Measurements from ENCODE around the gene RBMS1. TPM values are rescaled to one million over a fixed set of nuclear protein-coding genes. Genes with fewer than 3 reads are reported as not detected.

RBMS1 gene
- total RNA-seq, 2 donors from 2014 or later = 108 to 110 TPM

DNA sequence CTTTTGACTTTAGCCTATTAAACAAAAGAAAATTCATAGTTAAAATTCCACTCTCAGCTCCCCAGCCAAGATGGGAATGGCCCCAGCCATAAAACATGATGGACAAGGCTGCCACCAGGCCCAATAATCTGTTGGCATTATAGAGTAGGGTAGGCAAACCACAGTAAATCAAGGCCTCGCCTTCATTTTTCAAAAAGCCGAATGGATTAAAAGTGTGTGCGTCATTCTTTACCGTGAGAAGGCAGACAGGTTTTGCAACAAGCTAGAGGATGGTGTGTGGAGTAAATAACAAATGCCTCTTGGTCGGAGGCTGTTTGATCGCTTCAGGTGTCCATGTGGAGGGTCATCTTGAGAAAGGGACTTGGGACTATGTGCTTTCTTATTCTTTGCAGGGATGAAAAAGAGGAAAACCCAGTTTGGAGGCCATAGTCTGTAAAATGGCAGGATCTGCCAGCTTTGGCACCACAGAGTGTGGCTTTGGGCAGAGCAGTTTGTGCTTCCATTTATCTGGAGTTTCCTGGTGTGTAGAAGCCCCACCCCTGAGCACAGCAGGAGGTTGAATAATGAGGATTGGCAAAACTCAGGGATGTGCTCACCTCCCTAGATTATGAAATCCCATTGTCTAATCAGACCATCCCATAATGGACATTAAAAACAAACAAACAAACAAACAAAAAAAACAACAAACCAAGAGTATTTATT, 236.4 kb downstream of the RBMS1 start:
- H3K4me3 Mint-ChIP-seq = no peak overlapping the region
- ATAC-seq (no peak), DNase-seq (no peak)
- H3K27me3 Mint-ChIP-seq = peaks cover 5% of the 10 kb centered on the region
- no peak overlapping the region for H3K27ac Mint-ChIP-seq
- no peaks in the 10 kb centered on the region for H3K36me3 Mint-ChIP-seq (ENCODE audit: low read depth)
- H3K9me3 ChIP-seq (ENCODE audit: control insufficient read depth, low read length, poor library complexity, severe bottlenecking) = no peaks in the 10 kb centered on the region
- H3K4me1 Mint-ChIP-seq = peaks cover 2% of the 10 kb centered on the region

DNA sequence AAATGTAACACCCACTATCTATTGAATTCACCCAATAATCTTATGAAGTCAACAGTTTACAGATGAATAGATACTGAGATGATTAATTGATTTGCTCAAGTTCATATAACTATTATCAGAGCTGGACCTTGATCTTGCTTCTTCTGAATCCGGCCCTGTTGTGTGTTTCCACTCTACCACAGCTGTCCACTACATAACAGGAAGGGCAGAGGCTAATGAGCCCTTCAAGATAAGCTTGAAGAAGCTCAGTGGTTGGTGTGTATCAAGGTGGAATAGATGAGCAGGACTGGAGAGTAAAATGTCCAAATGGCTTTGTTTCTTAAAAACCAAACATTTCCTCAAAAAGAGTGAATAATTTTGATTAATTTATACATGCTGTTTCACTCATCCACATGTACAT, 237.1 kb downstream of the RBMS1 start:
- no peak overlapping the region for H3K27ac Mint-ChIP-seq
- no peaks in the 10 kb centered on the region for H3K9me3 ChIP-seq (ENCODE audit: control insufficient read depth, low read length, poor library complexity, severe bottlenecking)
- DNase-seq (no peak), ATAC-seq (no peak)
- H3K27me3 Mint-ChIP-seq = peaks cover 5% of the 10 kb centered on the region
- H3K4me1 Mint-ChIP-seq = peaks cover 4% of the 10 kb centered on the region
- no peak overlapping the region for H3K4me3 Mint-ChIP-seq
- H3K36me3 Mint-ChIP-seq (ENCODE audit: low read depth) = no peaks in the 10 kb centered on the region

DNA sequence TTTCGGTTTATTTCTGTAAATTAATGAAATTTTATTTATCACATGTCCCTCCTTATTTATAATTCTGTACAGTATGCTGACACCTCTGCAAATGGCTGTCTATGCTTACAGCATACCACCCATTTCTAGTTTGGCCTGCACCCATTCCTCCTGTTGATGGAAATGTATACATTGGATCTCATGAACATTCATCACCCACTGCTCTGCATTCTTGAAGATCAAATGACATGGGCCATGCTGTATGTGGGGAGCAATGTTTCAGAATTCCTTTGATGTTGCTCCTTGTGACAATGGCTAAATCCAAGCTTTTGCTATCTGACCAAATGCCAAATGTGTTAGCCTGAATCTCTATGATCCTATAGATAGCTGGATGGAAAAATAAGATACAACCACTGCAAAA, 238.2 kb downstream of the RBMS1 start:
- ATAC-seq (no peak), DNase-seq (no peak)
- H3K9me3 ChIP-seq (ENCODE audit: control insufficient read depth, low read length, poor library complexity, severe bottlenecking) = no peaks in the 10 kb centered on the region
- no peaks in the 10 kb centered on the region for H3K36me3 Mint-ChIP-seq (ENCODE audit: low read depth)
- no peak overlapping the region for H3K4me3 Mint-ChIP-seq
- H3K27me3 Mint-ChIP-seq = peaks cover 5% of the 10 kb centered on the region
- H3K4me1 Mint-ChIP-seq = peaks cover 4% of the 10 kb centered on the region
- no peak overlapping the region for H3K27ac Mint-ChIP-seq

DNA sequence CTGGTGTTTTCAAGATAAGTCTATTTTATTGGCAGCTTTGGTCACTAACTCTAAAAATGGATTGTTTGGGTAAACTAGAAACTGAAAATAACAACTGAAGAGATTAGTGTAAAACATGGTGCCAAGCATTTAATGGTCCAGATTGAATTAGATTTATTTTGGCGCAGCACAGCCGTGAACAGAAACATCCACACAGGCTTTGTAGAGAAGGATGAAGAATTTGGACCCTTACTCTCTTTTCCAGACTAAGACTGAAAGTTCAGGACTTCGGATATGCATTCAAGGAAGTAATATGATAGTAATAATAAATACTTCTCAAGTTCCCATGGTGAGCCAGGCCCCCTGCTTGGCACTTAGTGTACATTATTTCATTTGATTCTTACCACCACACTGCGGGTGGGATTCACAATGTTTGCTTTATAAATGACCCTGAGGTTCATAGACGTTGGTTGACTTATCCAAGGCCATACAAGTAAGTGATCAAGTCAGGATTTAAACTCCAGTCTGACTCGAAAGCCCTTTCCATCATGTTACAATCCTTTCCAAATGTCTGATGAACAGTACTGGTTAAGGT, 239.3 kb downstream of the RBMS1 start:
- peaks cover 5% of the 10 kb centered on the region for H3K27me3 Mint-ChIP-seq
- no peaks in the 10 kb centered on the region for H3K9me3 ChIP-seq (ENCODE audit: control insufficient read depth, low read length, poor library complexity, severe bottlenecking)
- H3K36me3 Mint-ChIP-seq (ENCODE audit: low read depth) = no peaks in the 10 kb centered on the region
- no peak overlapping the region for H3K27ac Mint-ChIP-seq
- no peak for DNase-seq
- no peak overlapping the region for H3K4me3 Mint-ChIP-seq
- no peak for ATAC-seq
- peaks cover 4% of the 10 kb centered on the region for H3K4me1 Mint-ChIP-seq

DNA sequence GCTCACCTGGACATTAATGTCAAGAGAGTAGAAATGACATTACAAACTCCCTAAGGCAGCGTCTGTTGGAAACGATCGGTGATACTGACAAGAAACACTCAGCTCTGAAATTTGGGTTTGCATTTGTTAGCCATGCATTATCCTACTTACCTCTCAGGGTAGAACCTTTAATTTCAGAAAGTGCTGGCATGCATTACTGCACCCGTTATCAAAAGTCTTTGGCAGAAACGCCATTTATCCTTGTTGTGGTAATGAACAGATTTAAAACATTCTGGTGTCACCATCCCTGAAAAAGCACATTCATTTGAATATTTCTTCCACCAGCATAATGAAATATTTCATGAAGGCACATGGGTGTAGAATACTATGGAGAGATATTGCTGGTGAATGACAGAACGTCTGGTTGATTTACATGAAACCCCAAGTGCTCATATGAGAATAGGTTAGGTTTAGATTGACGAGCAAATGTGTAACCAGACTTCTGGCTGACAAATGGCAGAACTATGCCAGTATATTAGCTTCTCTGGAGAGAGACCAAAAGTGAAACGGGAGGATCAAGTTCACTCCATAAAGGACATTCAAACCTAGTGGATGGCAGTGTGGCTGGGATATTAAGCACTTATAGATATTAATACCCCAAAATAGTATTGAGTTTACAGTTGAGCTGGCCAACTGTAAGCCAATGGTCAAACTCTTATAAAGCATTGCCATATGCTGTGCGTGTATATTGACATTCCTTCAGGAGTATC, 240.0 kb downstream of the RBMS1 start:
- ATAC-seq (no peak), DNase-seq (no peak)
- no peaks in the 10 kb centered on the region for H3K9me3 ChIP-seq (ENCODE audit: control insufficient read depth, low read length, poor library complexity, severe bottlenecking)
- Mint-ChIP-seq H3K36me3 (ENCODE audit: low read depth) (no peaks in the 10 kb centered on the region), H3K27ac (no peak overlapping the region), H3K27me3 (peaks cover 5% of the 10 kb centered on the region), H3K4me1 (peaks cover 4% of the 10 kb centered on the region), H3K4me3 (no peak overlapping the region)

- ATAC-seq = no peak
- peaks cover 4% of the 10 kb centered on the region for H3K4me1 Mint-ChIP-seq
These were observed 240.7 kb downstream of the RBMS1 start for GRCh38 chr2:160252900-160253299.

GRCh38 chr2:160252278-160252887, 241.2 kb downstream of the RBMS1 start:
- no peak overlapping the region for H3K27ac Mint-ChIP-seq
- H3K4me1 Mint-ChIP-seq = peaks cover 4% of the 10 kb centered on the region
- no peak overlapping the region for H3K4me3 Mint-ChIP-seq
- ATAC-seq (peak; percentile 50), DNase-seq (no peak)
- no peaks in the 10 kb centered on the region for H3K36me3 Mint-ChIP-seq (ENCODE audit: low read depth)
- H3K27me3 Mint-ChIP-seq = peaks cover 5% of the 10 kb centered on the region
- no peaks in the 10 kb centered on the region for H3K9me3 ChIP-seq (ENCODE audit: control insufficient read depth, low read length, poor library complexity, severe bottlenecking)

More at GRCh38 chr2:160252900-160253299, 240.7 kb downstream of the RBMS1 start:
- H3K9me3 ChIP-seq (ENCODE audit: control insufficient read depth, low read length, poor library complexity, severe bottlenecking) = no peaks in the 10 kb centered on the region
- Mint-ChIP-seq H3K4me3 (no peak overlapping the region), H3K27ac (no peak overlapping the region), H3K36me3 (ENCODE audit: low read depth) (no peaks in the 10 kb centered on the region), H3K27me3 (peaks cover 5% of the 10 kb centered on the region)
- no peak for DNase-seq

GRCh38 chr2:160251569-160251968, 242.0 kb downstream of the RBMS1 start:
- no peaks in the 10 kb centered on the region for H3K36me3 Mint-ChIP-seq (ENCODE audit: low read depth)
- no peaks in the 10 kb centered on the region for H3K9me3 ChIP-seq (ENCODE audit: control insufficient read depth, low read length, poor library complexity, severe bottlenecking)
- no peak overlapping the region for H3K4me3 Mint-ChIP-seq
- H3K27me3 Mint-ChIP-seq = peaks cover 5% of the 10 kb centered on the region
- no peak for ATAC-seq
- H3K27ac Mint-ChIP-seq = no peak overlapping the region
- peaks cover 4% of the 10 kb centered on the region for H3K4me1 Mint-ChIP-seq
- no peak for DNase-seq

- Mint-ChIP-seq H3K36me3 (ENCODE audit: low read depth) (no peaks in the 10 kb centered on the region), H3K27me3 (peaks cover 5% of the 10 kb centered on the region), H3K4me3 (no peak overlapping the region), H3K27ac (no peak overlapping the region), H3K4me1 (peaks cover 4% of the 10 kb centered on the region)
- DNase-seq = no peak
- no peaks in the 10 kb centered on the region for H3K9me3 ChIP-seq (ENCODE audit: control insufficient read depth, low read length, poor library complexity, severe bottlenecking)
- ATAC-seq = no peak
These were observed 243.7 kb downstream of the RBMS1 start for GRCh38 chr2:160249876-160250275.

DNA sequence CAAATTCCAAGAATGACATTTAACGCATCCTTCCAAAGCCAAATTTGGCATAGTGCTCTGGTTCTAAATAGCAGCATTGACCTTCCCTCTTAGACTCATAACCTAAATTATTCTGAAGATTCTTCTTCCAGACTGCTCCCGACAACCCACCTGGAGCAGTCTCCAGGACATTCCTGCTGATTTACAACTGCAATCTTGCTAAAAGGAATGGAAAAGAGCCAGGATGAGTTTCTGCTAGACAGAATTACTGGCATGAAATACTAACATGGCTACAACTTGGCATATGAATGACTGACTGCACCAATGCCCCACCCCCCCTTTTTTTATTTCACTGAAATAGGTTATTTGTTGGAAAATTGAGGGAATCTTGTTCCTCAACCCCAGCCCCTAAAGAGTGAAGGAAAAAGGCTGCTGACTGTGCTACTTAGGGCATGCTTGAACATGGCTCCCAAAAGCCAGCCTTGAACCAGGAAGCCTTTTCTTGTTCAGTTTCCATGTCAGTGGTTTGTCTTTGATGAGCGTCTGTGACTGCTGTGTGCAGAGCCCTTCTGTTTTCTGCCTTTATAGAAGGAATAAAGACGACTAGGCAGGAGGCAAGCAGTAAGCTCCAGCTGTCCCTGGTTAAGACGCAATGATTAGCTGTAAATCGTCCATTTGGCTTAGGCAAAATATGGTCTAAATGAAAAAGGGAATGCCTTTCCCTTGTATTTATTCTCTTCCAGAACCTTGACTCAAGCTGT, 246.1 kb downstream of the RBMS1 start:
- no peak overlapping the region for H3K27ac Mint-ChIP-seq
- no peak overlapping the region for H3K4me3 Mint-ChIP-seq
- H3K27me3 Mint-ChIP-seq = no peaks in the 10 kb centered on the region
- ATAC-seq (no peak), DNase-seq (no peak)
- peaks cover 4% of the 10 kb centered on the region for H3K4me1 Mint-ChIP-seq
- no peaks in the 10 kb centered on the region for H3K9me3 ChIP-seq (ENCODE audit: control insufficient read depth, low read length, poor library complexity, severe bottlenecking)
- no peaks in the 10 kb centered on the region for H3K36me3 Mint-ChIP-seq (ENCODE audit: low read depth)

DNA sequence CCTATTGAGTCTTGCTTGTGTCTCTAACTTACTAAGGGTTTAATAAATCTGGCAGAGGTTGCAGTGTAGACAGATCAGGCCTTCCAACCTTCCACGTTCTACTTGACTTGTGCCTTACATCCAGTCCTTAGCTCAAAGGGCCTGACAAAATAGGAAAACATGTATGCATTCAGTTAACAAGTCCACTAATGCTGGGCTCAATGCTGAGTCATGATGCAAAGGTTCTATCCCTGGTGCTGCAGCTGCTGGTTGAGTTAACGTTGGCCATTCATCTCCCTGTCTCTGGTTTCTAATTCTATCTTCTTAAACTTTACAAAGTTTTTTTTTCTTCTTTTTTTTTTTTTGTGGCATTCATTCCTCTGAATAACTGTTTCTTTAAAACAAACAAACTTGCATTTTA, 247.3 kb downstream of the RBMS1 start:
- no peak overlapping the region for H3K27ac Mint-ChIP-seq
- DNase-seq (no peak), ATAC-seq (no peak)
- H3K36me3 Mint-ChIP-seq (ENCODE audit: low read depth) = no peaks in the 10 kb centered on the region
- H3K4me3 Mint-ChIP-seq = no peak overlapping the region
- H3K4me1 Mint-ChIP-seq = no peaks in the 10 kb centered on the region
- H3K9me3 ChIP-seq (ENCODE audit: control insufficient read depth, low read length, poor library complexity, severe bottlenecking) = no peaks in the 10 kb centered on the region
- no peaks in the 10 kb centered on the region for H3K27me3 Mint-ChIP-seq

DNA sequence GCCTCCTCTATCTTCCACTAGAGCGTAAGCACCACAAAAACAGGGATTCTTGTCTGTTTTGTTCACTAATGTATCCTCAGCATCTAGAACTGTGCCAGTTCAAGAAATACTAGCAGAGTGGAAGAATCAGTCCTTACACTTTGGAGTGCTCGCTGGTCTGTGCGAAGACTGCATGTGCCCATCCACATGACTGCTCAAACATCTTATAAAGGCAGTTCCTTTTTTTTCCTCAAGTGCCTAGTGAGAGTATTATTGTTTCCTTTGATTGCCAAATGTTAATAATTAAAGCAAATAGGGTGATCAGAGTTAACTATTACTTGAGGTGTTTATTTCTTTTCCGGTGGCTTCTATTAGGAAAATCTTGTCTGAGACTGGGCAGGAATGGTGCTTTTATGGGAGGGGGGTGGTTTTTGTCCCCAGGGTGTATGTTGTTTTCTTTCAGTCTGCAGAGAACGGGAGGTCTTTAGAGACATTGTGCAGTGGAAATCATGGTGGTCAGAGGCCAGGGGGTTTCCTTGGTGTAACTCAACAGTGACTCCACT, 247.9 kb downstream of the RBMS1 start:
- Mint-ChIP-seq H3K4me1 (no peaks in the 10 kb centered on the region), H3K4me3 (no peak overlapping the region), H3K36me3 (ENCODE audit: low read depth) (no peaks in the 10 kb centered on the region), H3K27me3 (no peaks in the 10 kb centered on the region), H3K27ac (no peak overlapping the region)
- DNase-seq (no peak), ATAC-seq (no peak)
- H3K9me3 ChIP-seq (ENCODE audit: control insufficient read depth, low read length, poor library complexity, severe bottlenecking) = no peaks in the 10 kb centered on the region

All from T-helper 17 cell (primary cell).